AG09309 (cell line): ENCODE results near the gene PEX7.

ENCODE experiments used
- DNase-seq: peaks from one replicate; pipeline ENCODE4 v3.0.0-alpha.2; 2010; ENCODE audit warnings: low read depth
- H3K4me3 ChIP-seq: 2 replicates; pipeline ENCODE4 v1.5.1; 2011; ENCODE audit warnings: mild to moderate bottlenecking, low read depth, low read length, moderate library complexity; ENCODE audit not compliant: control insufficient read depth
- CTCF ChIP-seq: IDR thresholded peaks from 2 replicates; pipeline ENCODE4 v1.5.1; 2011; ENCODE audit warnings: mild to moderate bottlenecking, low read depth, low read length, inconsistent platforms; ENCODE audit not compliant: insufficient read depth, control insufficient read depth; ENCODE audit errors: missing control alignments

PEX7 gene

GRCh38 chr6:136777651-136778050, 44.7 kb upstream of the PEX7 start:
- H3K4me3 ChIP-seq, result no peak overlapping the region
- DNase-seq, result no peak
- no peak for TF ChIP-seq CTCF

- TF ChIP-seq CTCF, result no peak
- DNase-seq, result no peak
- H3K4me3 ChIP-seq, result no peak overlapping the region
These were observed 42.7 kb upstream of the PEX7 start for GRCh38 chr6:136779682-136780081.

GRCh38 chr6:136780972-136781371, 41.4 kb upstream of the PEX7 start:
- TF ChIP-seq CTCF, result no peak
- H3K4me3 ChIP-seq, result no peak overlapping the region
- no peak for DNase-seq

- H3K4me3 ChIP-seq, result no peak overlapping the region
- DNase-seq, result no peak
- TF ChIP-seq CTCF, result no peak
These were observed 40.2 kb upstream of the PEX7 start for GRCh38 chr6:136782021-136782770.

GRCh38 chr6:136783021-136783420, 39.4 kb upstream of the PEX7 start:
- no peak overlapping the region for H3K4me3 ChIP-seq
- no peak for TF ChIP-seq CTCF

GRCh38 chr6:136783495-136784270, 38.7 kb upstream of the PEX7 start:
- no peak for DNase-seq
- H3K4me3 ChIP-seq, result no peak overlapping the region
- no peak for TF ChIP-seq CTCF

More at GRCh38 chr6:136783021-136783420, 39.4 kb upstream of the PEX7 start:
- no peak for DNase-seq
